ENCODE results near the gene FBXO46. TPM values are rescaled to one million over a fixed set of nuclear protein-coding genes. Genes with fewer than 3 reads are reported as not detected.

FBXO46 gene
- total RNA-seq, 1 experiment from 2014 or later, result 43.9 TPM

DNA sequence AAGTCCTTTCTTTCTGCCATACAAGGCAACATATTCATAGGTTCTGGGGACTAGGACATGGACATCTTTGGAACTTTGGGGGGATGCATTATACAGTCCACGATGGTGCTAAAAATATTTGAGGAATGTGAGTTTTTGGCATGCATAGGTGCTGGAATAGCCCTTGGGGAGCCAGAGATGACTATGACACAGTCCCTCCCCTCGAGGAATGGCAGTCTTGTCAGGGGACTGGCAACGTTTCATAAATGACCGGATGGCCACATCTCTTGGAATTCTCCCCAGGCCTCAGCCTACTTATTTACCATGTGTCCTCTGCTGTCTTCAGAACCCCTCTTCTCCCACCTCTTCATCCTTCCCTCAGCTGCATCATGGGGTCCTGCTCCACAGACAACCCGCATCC, 16.2 kb upstream of the FBXO46 start:
- H3K4me2 ChIP-seq (ENCODE audit: insufficient read depth, insufficient read length, low read length), result no peak overlapping the region
- Mint-ChIP-seq H3K9me3 (no peaks in the 10 kb centered on the region), H3K27ac (no peak overlapping the region), H3K36me3 (ENCODE audit: insufficient read depth in 1 of 3, low read depth in 3 of 3) (no peaks in the 10 kb centered on the region), H3K4me3 (no peak overlapping the region), H3K4me1 (peaks cover 5 to 8% of the 10 kb centered on the region in 2 experiments), H3K27me3 (ENCODE audit: low read depth) (peaks cover 13% of the 10 kb centered on the region)
- no peaks in the 10 kb centered on the region for H3K79me2 ChIP-seq (ENCODE audit: insufficient read depth, low read length)
- TF ChIP-seq CTCF (conservative IDR thresholded peaks at IDR 0.05), result no peak
- H2BK5ac ChIP-seq (ENCODE audit: insufficient read length, low read length), result no peak overlapping the region
- WGBS (ENCODE audit: extremely low coverage, insufficient read length, low lambda C conversion rate), result no CpG with 5 or more reads among the region's 5 CpGs
- no peak overlapping the region for H3K14ac ChIP-seq (ENCODE audit: insufficient read depth, low read length)
- H3K18ac ChIP-seq (ENCODE audit: insufficient read length, low read depth, low read length), result no peak overlapping the region
- no peak overlapping the region for H2BK20ac ChIP-seq (ENCODE audit: low read depth, low read length, poor library complexity, severe bottlenecking)
- no peaks in the 10 kb centered on the region for H3K79me1 ChIP-seq (ENCODE audit: insufficient read depth, low read depth, low read length, poor library complexity, severe bottlenecking)
- H3K23me2 ChIP-seq (ENCODE audit: insufficient read length, low read depth, low read length, poor library complexity, severe bottlenecking), result no peaks in the 10 kb centered on the region
- H4K8ac ChIP-seq (replicated peaks; ENCODE audit: insufficient read length, low read depth, low read length), result no peak overlapping the region
- no peak overlapping the region for H3K56ac ChIP-seq (ENCODE audit: insufficient read length, low read depth, low read length)
- H3K27me3 ChIP-seq (ENCODE audit: insufficient read depth, low read length), result no peaks in the 10 kb centered on the region; the same call in 1 of the 2 replicates
- H3K27ac ChIP-seq (ENCODE audit: insufficient read length, low read depth, low read length), result no peak overlapping the region
- no peaks in the 10 kb centered on the region for H3K9me3 ChIP-seq (ENCODE audit: control insufficient read depth, low read depth, low read length)
- H3K23ac ChIP-seq (ENCODE audit: insufficient read length, low read depth, low read length), result no peak overlapping the region
- no peak overlapping the region for H3T11ph ChIP-seq (ENCODE audit: low read length)
- no peak overlapping the region for H4K91ac ChIP-seq (ENCODE audit: insufficient read length, low read depth, low read length)
- H2BK120ac ChIP-seq (ENCODE audit: low read depth, low read length, poor library complexity, severe bottlenecking), result no peak overlapping the region
- no peak overlapping the region for H3K9ac ChIP-seq (ENCODE audit: extremely low read depth, insufficient read length, low read length)
- no peak overlapping the region for H2AK5ac ChIP-seq (ENCODE audit: insufficient read length, low read length)
- no peak overlapping the region for H3K4ac ChIP-seq (ENCODE audit: low read depth, low read length)
- H2BK12ac ChIP-seq (ENCODE audit: insufficient read length, low read depth, low read length), result no peak overlapping the region
- H2AFZ ChIP-seq (ENCODE audit: low read length), result no peak overlapping the region
- H4K20me1 ChIP-seq (ENCODE audit: control insufficient read depth, insufficient read depth, insufficient read length), result no peaks in the 10 kb centered on the region
- no peak overlapping the region for H2BK15ac ChIP-seq (ENCODE audit: low read depth, low read length)
- no peak overlapping the region for H4K5ac ChIP-seq (ENCODE audit: insufficient read length, low read depth, low read length)
- no peaks in the 10 kb centered on the region; the same call in 1 of the 2 replicates for H3K4me1 ChIP-seq (ENCODE audit: insufficient read depth, low read length)
- DNase-seq, result no peak
